Measurements from ENCODE around the gene AMIGO2. TPM values are rescaled to one million over a fixed set of nuclear protein-coding genes. Genes with fewer than 3 reads are reported as not detected.
"Not testable (repeated sequence)": the region's sequence is repeated elsewhere in the genome, so short reads cannot be mapped to it uniquely, and the experiment has no call there.

The AMIGO2 gene
- total RNA-seq, 5 donors from 2014 or later (not counting 1 experiment from before 2014, with no cell fraction given), result 9.6 to 15.4 (median 14.2) TPM

GRCh38 chr12:47067176-47067575 lies 12.6 kb downstream of the AMIGO2 start:
- Histone ChIP-seq H3K36me3 (ENCODE audit: control insufficient read depth in 2 of 2, extremely low read depth in 1 of 2, insufficient read depth in 1 of 2, low read length in 1 of 2) (no peaks in the 10 kb centered on the region), H3K4me3 (ENCODE audit: control insufficient read depth in 1 of 2, extremely low read depth in 1 of 2, low read length in 1 of 2) (no peak overlapping the region), H3K4me1 (ENCODE audit: control insufficient read depth in 1 of 2, extremely low read depth in 1 of 2, insufficient read depth in 2 of 2, low read length in 2 of 2) (no peaks in the 10 kb centered on the region), H3K27me3 (replicated peaks in 1 of 2; ENCODE audit: control insufficient read depth in 2 of 2, extremely low read depth in 1 of 2, insufficient read depth in 2 of 2, low read length in 1 of 2) (no peaks in the 10 kb centered on the region), H3K9me3 (no peaks in the 10 kb centered on the region), H3K27ac (ENCODE audit: low read length) (no peak overlapping the region)
- Mint-ChIP-seq H3K27me3 (no peaks in the 10 kb centered on the region), H3K27ac (no peak overlapping the region), H3K4me1 (no peaks in the 10 kb centered on the region), H3K36me3 (no peaks in the 10 kb centered on the region), H3K4me3 (no peak overlapping the region), H3K9me3 (no peaks in the 10 kb centered on the region)
- ChIA-PET POLR2A (no interaction called here), CTCF (no interaction called here)
- no peak for DNase-seq
- no peak for ATAC-seq (replicated peaks in 1 of 4)
- no CpG with 5 or more reads among the region's 1 CpG for WGBS (ENCODE audit: insufficient coverage)

- no peak overlapping the region for H3K4me3 Mint-ChIP-seq
- Histone ChIP-seq H3K27me3 (replicated peaks in 1 of 2; ENCODE audit: control insufficient read depth in 2 of 2, extremely low read depth in 1 of 2, insufficient read depth in 2 of 2, low read length in 1 of 2) (no peaks in the 10 kb centered on the region), H3K27ac (ENCODE audit: low read length) (no peak overlapping the region), H3K4me1 (ENCODE audit: control insufficient read depth in 1 of 2, extremely low read depth in 1 of 2, insufficient read depth in 2 of 2, low read length in 2 of 2) (no peaks in the 10 kb centered on the region), H3K4me3 (ENCODE audit: control insufficient read depth in 1 of 2, extremely low read depth in 1 of 2, low read length in 1 of 2) (no peak overlapping the region), H3K36me3 (ENCODE audit: control insufficient read depth in 2 of 2, extremely low read depth in 1 of 2, insufficient read depth in 1 of 2, low read length in 1 of 2) (no peaks in the 10 kb centered on the region), H3K9me3 (no peaks in the 10 kb centered on the region)
- ATAC-seq (replicated peaks in 1 of 4) (no peak), DNase-seq (no peak)
- no peaks in the 10 kb centered on the region for H3K36me3 Mint-ChIP-seq
- no peaks in the 10 kb centered on the region for H3K9me3 Mint-ChIP-seq
- POLR2A ChIA-PET, result no interaction called here
- WGBS (ENCODE audit: insufficient coverage), result 59% methylated on average over 2 of the region's 6 CpGs
- no peaks in the 10 kb centered on the region for H3K27me3 Mint-ChIP-seq
- CTCF ChIA-PET, result no interaction called here
- no peaks in the 10 kb centered on the region for H3K4me1 Mint-ChIP-seq
- no peak overlapping the region for H3K27ac Mint-ChIP-seq
Observed at GRCh38 chr12:47066278-47067025, 13.3 kb downstream of the AMIGO2 start.

GRCh38 chr12:47065546-47065945 lies 14.2 kb downstream of the AMIGO2 start:
- Histone ChIP-seq H3K36me3 (ENCODE audit: control insufficient read depth in 2 of 2, extremely low read depth in 1 of 2, insufficient read depth in 1 of 2, low read length in 1 of 2) (no peaks in the 10 kb centered on the region), H3K27ac (ENCODE audit: low read length) (no peak overlapping the region), H3K4me1 (ENCODE audit: control insufficient read depth in 1 of 2, extremely low read depth in 1 of 2, insufficient read depth in 2 of 2, low read length in 2 of 2) (no peaks in the 10 kb centered on the region), H3K27me3 (replicated peaks in 1 of 2; ENCODE audit: control insufficient read depth in 2 of 2, extremely low read depth in 1 of 2, insufficient read depth in 2 of 2, low read length in 1 of 2) (no peaks in the 10 kb centered on the region), H3K9me3 (no peaks in the 10 kb centered on the region), H3K4me3 (ENCODE audit: control insufficient read depth in 1 of 2, extremely low read depth in 1 of 2, low read length in 1 of 2) (no peak overlapping the region)
- H3K4me1 Mint-ChIP-seq, result no peaks in the 10 kb centered on the region
- ATAC-seq (replicated peaks in 1 of 4) (no peak), DNase-seq (no peak)
- CTCF ChIA-PET, result interaction anchor here in 1 of 2 donors (0.6 kb wide), 1 partner anchor 220 kb away, joined by 6 read pairs; no protein-coding TSS in a partner anchor
- POLR2A ChIA-PET, result interaction anchor here in 1 of 2 donors (0.6 kb wide), 1 partner anchor 315 kb away, joined by 3 read pairs; no protein-coding TSS in a partner anchor
- H3K27ac Mint-ChIP-seq, result no peak overlapping the region
- no peaks in the 10 kb centered on the region for H3K9me3 Mint-ChIP-seq
- no peaks in the 10 kb centered on the region for H3K27me3 Mint-ChIP-seq
- no peaks in the 10 kb centered on the region for H3K36me3 Mint-ChIP-seq
- 100% methylated on average over 1 of the region's 1 CpG for WGBS (ENCODE audit: insufficient coverage)
- no peak overlapping the region for H3K4me3 Mint-ChIP-seq

GRCh38 chr12:47058640-47059039 lies 21.1 kb downstream of the AMIGO2 start:
- CTCF ChIA-PET, H3K4me3 Mint-ChIP-seq: not testable (repeated sequence)

GRCh38 chr12:47056944-47057343 lies 22.8 kb downstream of the AMIGO2 start:
- H3K36me3 Mint-ChIP-seq; H3K4me3 ChIP-seq (ENCODE audit: control insufficient read depth in 1 of 2, extremely low read depth in 1 of 2, low read length in 1 of 2); H3K27me3 ChIP-seq (replicated peaks in 1 of 2; ENCODE audit: control insufficient read depth in 2 of 2, extremely low read depth in 1 of 2, insufficient read depth in 2 of 2, low read length in 1 of 2); H3K27ac ChIP-seq (ENCODE audit: low read length); ATAC-seq (replicated peaks in 1 of 4); H3K27ac Mint-ChIP-seq; H3K4me1 Mint-ChIP-seq; H3K4me1 ChIP-seq (ENCODE audit: control insufficient read depth in 1 of 2, extremely low read depth in 1 of 2, insufficient read depth in 2 of 2, low read length in 2 of 2); DNase-seq; H3K27me3 Mint-ChIP-seq; POLR2A ChIA-PET; H3K9me3 Mint-ChIP-seq; H3K4me3 Mint-ChIP-seq; H3K9me3 ChIP-seq; H3K36me3 ChIP-seq (ENCODE audit: control insufficient read depth in 2 of 2, extremely low read depth in 1 of 2, insufficient read depth in 1 of 2, low read length in 1 of 2): not testable (repeated sequence)
- CTCF ChIA-PET, result interaction anchor here in 1 of 2 donors (0.8 kb wide), 1 partner anchor 14 kb away, joined by 3 read pairs; no protein-coding TSS in a partner anchor
- no CpG with 5 or more reads among the region's 12 CpGs for WGBS (ENCODE audit: insufficient coverage)

More at GRCh38 chr12:47058640-47059039, 21.1 kb downstream of the AMIGO2 start:
- WGBS (ENCODE audit: insufficient coverage), result no CpG with 5 or more reads among the region's 2 CpGs
- H3K4me3 ChIP-seq (ENCODE audit: control insufficient read depth in 1 of 2, extremely low read depth in 1 of 2, low read length in 1 of 2); H3K9me3 Mint-ChIP-seq; H3K4me1 Mint-ChIP-seq; H3K36me3 ChIP-seq (ENCODE audit: control insufficient read depth in 2 of 2, extremely low read depth in 1 of 2, insufficient read depth in 1 of 2, low read length in 1 of 2); H3K4me1 ChIP-seq (ENCODE audit: control insufficient read depth in 1 of 2, extremely low read depth in 1 of 2, insufficient read depth in 2 of 2, low read length in 2 of 2); POLR2A ChIA-PET; H3K27ac Mint-ChIP-seq; H3K9me3 ChIP-seq; H3K27me3 Mint-ChIP-seq; H3K27ac ChIP-seq (ENCODE audit: low read length); H3K27me3 ChIP-seq (replicated peaks in 1 of 2; ENCODE audit: control insufficient read depth in 2 of 2, extremely low read depth in 1 of 2, insufficient read depth in 2 of 2, low read length in 1 of 2); DNase-seq; H3K36me3 Mint-ChIP-seq; ATAC-seq (replicated peaks in 1 of 4): not testable (repeated sequence)

GRCh38 chr12:47055856-47056255 lies 23.9 kb downstream of the AMIGO2 start:
- H3K4me1 ChIP-seq (ENCODE audit: control insufficient read depth in 1 of 2, extremely low read depth in 1 of 2, insufficient read depth in 2 of 2, low read length in 2 of 2); POLR2A ChIA-PET; H3K27me3 ChIP-seq (replicated peaks in 1 of 2; ENCODE audit: control insufficient read depth in 2 of 2, extremely low read depth in 1 of 2, insufficient read depth in 2 of 2, low read length in 1 of 2); H3K4me3 Mint-ChIP-seq; H3K27ac Mint-ChIP-seq; H3K27ac ChIP-seq (ENCODE audit: low read length); H3K27me3 Mint-ChIP-seq; H3K9me3 ChIP-seq; DNase-seq; H3K4me1 Mint-ChIP-seq; CTCF ChIA-PET; H3K36me3 ChIP-seq (ENCODE audit: control insufficient read depth in 2 of 2, extremely low read depth in 1 of 2, insufficient read depth in 1 of 2, low read length in 1 of 2); H3K36me3 Mint-ChIP-seq; ATAC-seq (replicated peaks in 1 of 4); H3K4me3 ChIP-seq (ENCODE audit: control insufficient read depth in 1 of 2, extremely low read depth in 1 of 2, low read length in 1 of 2): not testable (repeated sequence)
- peaks cover 8 to 17% (median 11%) of the 10 kb centered on the region in 3 donors for H3K9me3 Mint-ChIP-seq
- WGBS (ENCODE audit: insufficient coverage), result no CpG with 5 or more reads among the region's 3 CpGs

All from T-cell (primary cell).